HepG2 (cell line): ENCODE data around the gene TMEM50B. TPM values are rescaled to one million over a fixed set of nuclear protein-coding genes. Genes with fewer than 3 reads are reported as not detected.

ENCODE experiments used
- ATAC-seq: fragments of 200-7000 bp; cut with Tn5 transposase; 3 replicates; pipeline ENCODE4 v1.9.1; 2020; ENCODE audit warnings: mild to moderate bottlenecking, moderate library complexity
- BruUV-seq: library from RNA; stranded (reverse); fragments of 400-500 nt; replicated peaks from 2 replicates; lab custom pipeline; 2021; lab: Mats Ljungman, UMichigan
- CTCF ChIA-PET: fragments of 300-600 bp; formaldehyde crosslinking; extraction: SDS; loops from one replicate; lab custom pipeline; 2021; ENCODE audit warnings: low total read pairs, inconsistent platforms, low intra/inter-chr PET ratio; lab: Yijun Ruan, JAX
- POLR2A ChIA-PET: fragments of 350-600 bp; sonication (Branson Sonifier 250); formaldehyde crosslinking; loops from one replicate; lab custom pipeline; 2020; ENCODE audit warnings: antibody characterized with exemption, inconsistent platforms; lab: Yijun Ruan, JAX
- DNase-seq: peaks from one replicate; pipeline ENCODE4 v3.0.0-alpha.2; 2015; ENCODE audit warnings: low spot score
- FAIRE-seq: peaks from 3 replicates; lab custom pipeline; 2011; peaks lifted over from hg19 to GRCh38; lab: Jason Lieb, UNC
- H2AFZ ChIP-seq: one replicate; pipeline ENCODE4 v1.6.1; 2011; ENCODE audit warnings: low read length, inconsistent platforms
- H3K27ac ChIP-seq: fragments of 300-600 bp; 3 replicates; pipeline ENCODE4 v1.8.0; 2011; ENCODE audit warnings: mixed run types, mild to moderate bottlenecking, mixed read lengths, low read length, inconsistent platforms; ENCODE audit not compliant: insufficient read depth; ENCODE audit errors: extremely low read length
- H3K27me3 ChIP-seq, 2 experiments: fragments of 200-600 bp in 1 of 2; 2 replicates in 1 of 2; 3 replicates in 1 of 2; pipeline versions ENCODE4 v1.6.0 to v1.8.0; 2011; ENCODE audit warnings: low read length in 2 of 2, mild to moderate bottlenecking in 2 of 2, moderate library complexity in 2 of 2, inconsistent platforms in 1 of 2; ENCODE audit not compliant: insufficient read depth in 2 of 2, control insufficient read depth in 1 of 2
- H3K36me3 ChIP-seq, 2 experiments: fragments of 200-600 bp in 1 of 2; replicated peaks in 1 of 2; 2 replicates in 1 of 2; 3 replicates in 1 of 2; pipeline versions ENCODE4 v1.5.1 to v1.8.0; 2011; ENCODE audit warnings: low read length in 2 of 2, inconsistent platforms in 1 of 2; ENCODE audit not compliant: insufficient read depth in 2 of 2, control insufficient read depth in 1 of 2
- H3K4me1 ChIP-seq: 2 replicates; pipeline ENCODE4 v1.5.1; 2012; ENCODE audit warnings: low read length, inconsistent platforms; ENCODE audit not compliant: insufficient read depth
- H3K4me2 ChIP-seq: 2 replicates; pipeline ENCODE4 v1.6.0; 2011; ENCODE audit warnings: low read depth, low read length, inconsistent platforms
- H3K4me3 ChIP-seq, 3 experiments: fragments of 200-600 bp in 1 of 3; sonication (generic), shearing (Covaris generic) in 1 of 3; replicated peaks in 1 of 3; 2 replicates each; pipeline ENCODE4 v1.5.1; 2011 to 2016; ENCODE audit warnings: low read length in 3 of 3, inconsistent platforms in 2 of 3, low read depth in 2 of 3, mild to moderate bottlenecking in 2 of 3, control low read depth in 1 of 3, mixed read lengths in 1 of 3; ENCODE audit not compliant: insufficient read depth in 1 of 3
- H3K79me2 ChIP-seq: one replicate; pipeline ENCODE4 v1.6.1; 2011; ENCODE audit warnings: low read length, inconsistent platforms; ENCODE audit not compliant: insufficient read depth
- H3K9ac ChIP-seq: 2 replicates; pipeline ENCODE4 v1.6.0; 2011; ENCODE audit warnings: mild to moderate bottlenecking, low read depth, low read length, inconsistent platforms; ENCODE audit not compliant: insufficient read depth
- H3K9me3 ChIP-seq: 2 replicates; pipeline ENCODE4 v1.5.1; 2012; ENCODE audit warnings: mild to moderate bottlenecking, low read length
- H4K20me1 ChIP-seq: 2 replicates; pipeline ENCODE4 v1.6.0; 2011; ENCODE audit warnings: inconsistent platforms, mild to moderate bottlenecking, low read length, moderate library complexity; ENCODE audit not compliant: insufficient read depth
- ARNTL ChIP-seq: sonication (generic); formaldehyde crosslinking; IDR thresholded peaks from 2 replicates; pipeline ENCODE4 v1.4.0; 2020; ENCODE audit warnings: mild to moderate bottlenecking, missing genetic modification reagents
- ATRX ChIP-seq: sonication (generic); formaldehyde crosslinking; IDR thresholded peaks from 2 replicates; pipeline ENCODE4 v1.4.0; 2020; ENCODE audit warnings: missing genetic modification reagents, borderline replicate concordance
- CC2D1A ChIP-seq: sonication (generic); formaldehyde crosslinking; IDR thresholded peaks from 2 replicates; pipeline ENCODE4 v1.8.1; 2023; ENCODE audit warnings: mild to moderate bottlenecking, missing genetic modification reagents
- HDAC2 ChIP-seq: sonication (generic); formaldehyde crosslinking; IDR thresholded peaks from 2 replicates; pipeline ENCODE4 v1.4.0; 2020; ENCODE audit warnings: missing genetic modification reagents
- KAT2B ChIP-seq: fragments of 150-350 bp; IDR thresholded peaks from 2 replicates; pipeline ENCODE4 v1.6.1; 2014; ENCODE audit warnings: low read depth, low read length, borderline replicate concordance
- MXD4 ChIP-seq: IDR thresholded peaks from 2 replicates; pipeline ENCODE4 v1.6.1; 2016; ENCODE audit warnings: mild to moderate bottlenecking, missing biosample characterization, missing genetic modification reagents
- SMC3 ChIP-seq: IDR thresholded peaks from 2 replicates; pipeline ENCODE4 v1.6.1; 2011; ENCODE audit warnings: low read length, improper control_type of control experiment
- ZBTB3 ChIP-seq: sonication (generic); formaldehyde crosslinking; IDR thresholded peaks from 2 replicates; pipeline ENCODE4 v1.4.0; 2020; ENCODE audit warnings: low read depth, mild to moderate bottlenecking, moderate library complexity, missing genetic modification reagents, borderline replicate concordance
- ZNF33A ChIP-seq: sonication (generic); formaldehyde crosslinking; IDR thresholded peaks from 2 replicates; pipeline ENCODE4 v1.5.1; 2020; ENCODE audit warnings: missing genetic modification reagents, mild to moderate bottlenecking, moderate library complexity, borderline replicate concordance
- ZNF644 ChIP-seq: IDR thresholded peaks from 2 replicates; pipeline ENCODE4 v1.6.1; 2016; ENCODE audit warnings: low read depth
- ZNF747 ChIP-seq: sonication (generic); formaldehyde crosslinking; IDR thresholded peaks from 2 replicates; pipeline ENCODE4 v1.8.1; 2023; ENCODE audit warnings: missing genetic modification reagents, mild to moderate bottlenecking, borderline replicate concordance
- WGBS: methylation state at CpG from one replicate; pipeline ENCODE4 v1.1.6; 2017; ENCODE audit warnings: low lambda C conversion rate; 5-methylcytosine and 5-hydroxymethylcytosine counted together
- in situ Hi-C: cut with HindIII; loops from 2 replicates; pipeline ENCODE4 v1.10.0; 2017; ENCODE audit warnings: low pct_unique_long_range_greater_than_20kb; ENCODE audit not compliant: extremely low pct_ligation_motif_present
- intact Hi-C: fragments of 100-400 bp; cut with micrococcal nuclease; formaldehyde crosslinking; loops from one replicate; pipeline ENCODE4 v1.10.0; 2022; ENCODE audit not compliant: unreplicated experiment
- polyA plus RNA-seq, 8 experiments: library from polyadenylated mRNA; depleted of rRNA in 3 of 8; stranded (reverse) in 7 of 8; unstranded in 1 of 8; fragments of >200 nt; fragmentation: Illumina TruSeq in 4 of 8; extraction: Trizol in 4 of 8; gene quantifications; 2 replicates each; pipeline versions ENCODE4 v1.2.1 to v1.2.3, GENCODE V29; 2011 to 2016; ENCODE audit warnings: low read depth in 4 of 8, missing spikeins in 1 of 8, mixed read lengths in 1 of 8; ENCODE audit not compliant: insufficient read depth in 1 of 8
- total RNA-seq, 5 experiments: library from RNA; depleted of rRNA; stranded (reverse); fragments of >200 nt; fragmentation: Illumina TruSeq; extraction: Trizol; gene quantifications; 2 replicates each; pipeline ENCODE4 v1.2.3, GENCODE V29; 2016; ENCODE audit warnings: low read depth in 1 of 5
- TF ChIP-seq, protein P1 (sequence below), 2 experiments: sonication (generic) in 1 of 2; formaldehyde crosslinking in 1 of 2; IDR thresholded peaks; 2 replicates each; pipeline versions ENCODE4 v1.6.1 to v1.9.0; 2014 to 2022; ENCODE audit warnings: antibody characterized with exemption in 1 of 2, borderline replicate concordance in 1 of 2, inconsistent platforms in 1 of 2, low read depth in 1 of 2, missing genetic modification reagents in 1 of 2

Gene TMEM50B
- total and polyA plus RNA-seq, 2 of the 13 experiments (the other 11 are each of a cell fraction or from before 2014, with no cell fraction given), result 29.9 to 46.3 TPM

DNA sequence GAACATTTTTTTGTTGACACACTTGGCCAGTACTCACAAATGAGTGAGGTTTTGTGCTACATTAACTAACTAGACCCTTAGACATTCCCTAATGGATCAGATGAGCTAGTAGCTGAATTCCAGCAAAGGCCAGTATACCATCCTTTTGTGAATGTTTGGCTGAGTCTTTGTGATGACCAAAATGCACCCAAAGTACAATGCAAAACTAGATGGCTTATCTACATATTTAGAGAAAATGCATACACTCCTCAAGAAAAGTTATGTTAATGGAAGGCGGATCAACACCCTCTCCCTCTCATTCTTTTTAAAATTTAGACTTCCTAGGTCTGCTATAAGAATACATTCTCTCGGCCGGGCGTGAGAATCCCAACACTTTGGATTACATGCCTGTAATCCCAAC lies 31.9 kb upstream of the TMEM50B start:
- H2AFZ ChIP-seq, result no peak overlapping the region
- in situ Hi-C loops, result no loop called here

More for the DNA sequence above, 31.9 kb upstream of the TMEM50B start:
- Histone ChIP-seq H3K9ac (no peak overlapping the region), H3K4me2 (no peak overlapping the region), H3K27me3 (no peaks in the 10 kb centered on the region), H3K27ac (no peak overlapping the region), H3K36me3 (peaks cover 12 to 68% of the 10 kb centered on the region in 2 experiments), H3K4me3 (no peak overlapping the region), H4K20me1 (no peaks in the 10 kb centered on the region), H3K79me2 (no peaks in the 10 kb centered on the region), H3K9me3 (no peaks in the 10 kb centered on the region), H3K4me1 (no peaks in the 10 kb centered on the region)
- intact Hi-C loops, result no loop called here
- FAIRE-seq (no peak), DNase-seq (no peak), ATAC-seq (no peak)
- 99% methylated on average over 4 of the region's 4 CpGs for WGBS
- POLR2A ChIA-PET, result no interaction called here
- CTCF ChIA-PET, result no interaction called here
- no peak for TF ChIP-seq HDAC2 (CRISPR knock-in tag)
- no peak for TF ChIP-seq ARNTL
- TF ChIP-seq ZNF644 (CRISPR knock-in tag), result no peak
- TF ChIP-seq KAT2B, result no peak
- TF ChIP-seq CC2D1A (CRISPR knock-in tag), result no peak
- TF ChIP-seq, protein P1, sequence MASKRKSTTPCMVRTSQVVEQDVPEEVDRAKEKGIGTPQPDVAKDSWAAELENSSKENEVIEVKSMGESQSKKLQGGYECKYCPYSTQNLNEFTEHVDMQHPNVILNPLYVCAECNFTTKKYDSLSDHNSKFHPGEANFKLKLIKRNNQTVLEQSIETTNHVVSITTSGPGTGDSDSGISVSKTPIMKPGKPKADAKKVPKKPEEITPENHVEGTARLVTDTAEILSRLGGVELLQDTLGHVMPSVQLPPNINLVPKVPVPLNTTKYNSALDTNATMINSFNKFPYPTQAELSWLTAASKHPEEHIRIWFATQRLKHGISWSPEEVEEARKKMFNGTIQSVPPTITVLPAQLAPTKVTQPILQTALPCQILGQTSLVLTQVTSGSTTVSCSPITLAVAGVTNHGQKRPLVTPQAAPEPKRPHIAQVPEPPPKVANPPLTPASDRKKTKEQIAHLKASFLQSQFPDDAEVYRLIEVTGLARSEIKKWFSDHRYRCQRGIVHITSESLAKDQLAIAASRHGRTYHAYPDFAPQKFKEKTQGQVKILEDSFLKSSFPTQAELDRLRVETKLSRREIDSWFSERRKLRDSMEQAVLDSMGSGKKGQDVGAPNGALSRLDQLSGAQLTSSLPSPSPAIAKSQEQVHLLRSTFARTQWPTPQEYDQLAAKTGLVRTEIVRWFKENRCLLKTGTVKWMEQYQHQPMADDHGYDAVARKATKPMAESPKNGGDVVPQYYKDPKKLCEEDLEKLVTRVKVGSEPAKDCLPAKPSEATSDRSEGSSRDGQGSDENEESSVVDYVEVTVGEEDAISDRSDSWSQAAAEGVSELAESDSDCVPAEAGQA (IDR thresholded peaks at IDR 0.05; ENCODE audit: low read depth), result no peak
- TF ChIP-seq, protein P1 (CRISPR knock-in tag; IDR thresholded peaks at IDR 0.05; ENCODE audit: borderline replicate concordance), result no peak
- no peak for TF ChIP-seq ATRX (CRISPR knock-in tag)
- TF ChIP-seq ZBTB3 (CRISPR knock-in tag), result no peak
- TF ChIP-seq MXD4 (CRISPR knock-in tag), result no peak
- no peak for TF ChIP-seq ZNF33A (CRISPR knock-in tag)
- no peak for TF ChIP-seq ZNF747 (CRISPR knock-in tag)
- no peak for TF ChIP-seq SMC3
- BruUV-seq, result no TSS peak
